T-helper 22 cell (primary cell): ENCODE measurements around the gene SYT1.
"Not testable (repeated sequence)": the region's sequence is repeated elsewhere in the genome, so short reads cannot be mapped to it uniquely, and the experiment has no call there.

Experiments
- DNase-seq: peaks from one replicate; pipeline ENCODE4 v3.0.0-alpha.2; 2020; ENCODE audit warnings: low read depth

SYT1 gene

DNA sequence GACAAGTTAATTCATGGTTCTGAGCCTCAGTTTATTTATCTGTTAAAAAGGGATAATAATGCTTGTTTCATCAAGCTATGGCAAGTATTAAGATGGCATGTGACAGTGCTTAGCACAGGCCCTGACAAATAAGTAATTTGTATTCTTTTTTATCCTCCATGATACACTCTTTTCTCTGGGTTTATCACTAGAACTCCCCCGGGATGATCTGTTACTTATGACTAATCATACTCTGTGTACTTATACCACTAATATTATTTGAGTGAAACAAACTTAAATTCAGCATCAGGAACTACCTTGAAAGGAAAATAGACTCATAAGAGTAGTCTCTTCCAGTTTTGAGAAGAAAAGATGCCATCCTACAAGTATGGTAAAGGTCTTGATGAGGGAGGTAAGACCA lies 542.4 kb downstream of the SYT1 start:
- no peak for DNase-seq

DNA sequence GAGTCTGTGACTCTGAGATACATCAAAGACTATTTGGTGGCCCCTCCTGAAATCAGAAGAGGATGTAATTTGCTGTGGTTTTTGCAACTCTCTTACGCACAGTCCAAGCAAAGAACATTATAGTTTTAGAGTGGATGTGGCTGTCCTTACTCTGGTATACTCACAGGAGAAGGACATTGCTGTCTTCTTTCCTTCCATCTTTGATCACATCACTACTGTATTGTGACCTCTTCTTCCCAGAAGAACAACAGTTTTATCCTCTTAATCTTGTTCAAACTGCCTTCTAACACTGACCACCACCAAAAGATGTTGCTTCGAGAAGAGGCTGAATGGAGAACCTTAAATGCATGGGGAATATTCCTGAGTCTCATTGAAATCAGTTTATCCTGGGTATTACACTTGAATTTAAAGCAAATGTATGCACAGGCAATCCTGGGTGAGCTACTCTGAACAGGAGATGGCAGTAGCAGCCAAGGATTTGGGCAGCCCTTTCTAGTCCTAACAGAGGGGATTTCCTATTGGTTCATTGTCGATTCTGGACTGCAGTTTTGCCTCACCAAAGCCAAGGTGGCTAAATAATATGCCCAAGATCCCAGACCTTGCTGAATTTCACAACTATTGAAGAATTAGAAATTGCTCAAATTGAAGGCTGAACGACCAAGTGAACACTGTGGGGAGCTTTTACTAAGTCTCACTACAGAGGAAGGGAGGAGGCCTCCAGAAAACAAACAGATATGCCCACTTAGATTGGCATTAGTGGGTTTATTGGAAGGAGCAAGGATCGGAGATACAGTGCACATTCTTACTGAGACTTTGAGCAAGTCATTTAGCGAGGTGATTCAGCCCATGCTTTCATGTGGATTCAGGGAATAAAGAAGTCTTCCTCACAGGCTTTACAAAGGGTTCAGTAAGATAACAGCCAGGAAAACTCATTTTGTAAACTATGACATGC lies 543.4 kb downstream of the SYT1 start:
- no peak for DNase-seq

DNA sequence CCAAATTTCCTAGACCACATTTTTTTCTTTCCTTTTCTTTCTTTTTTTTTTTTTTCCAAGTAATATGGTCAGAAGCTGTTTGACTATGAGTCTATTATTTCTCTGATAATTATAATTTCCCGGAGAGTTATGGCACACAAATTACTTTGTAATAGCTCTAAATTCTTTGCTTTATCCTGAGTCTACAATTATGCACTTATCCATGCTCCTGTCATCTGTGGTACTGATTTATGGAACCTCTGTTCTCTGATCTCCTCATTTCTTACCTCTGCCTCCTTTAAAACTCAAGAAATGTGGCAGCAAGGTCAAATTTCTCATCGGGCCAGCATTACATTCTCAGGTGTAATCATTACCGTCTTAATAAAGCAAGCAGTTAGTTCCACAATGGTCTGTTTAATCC lies 544.1 kb downstream of the SYT1 start:
- no peak for DNase-seq

DNA sequence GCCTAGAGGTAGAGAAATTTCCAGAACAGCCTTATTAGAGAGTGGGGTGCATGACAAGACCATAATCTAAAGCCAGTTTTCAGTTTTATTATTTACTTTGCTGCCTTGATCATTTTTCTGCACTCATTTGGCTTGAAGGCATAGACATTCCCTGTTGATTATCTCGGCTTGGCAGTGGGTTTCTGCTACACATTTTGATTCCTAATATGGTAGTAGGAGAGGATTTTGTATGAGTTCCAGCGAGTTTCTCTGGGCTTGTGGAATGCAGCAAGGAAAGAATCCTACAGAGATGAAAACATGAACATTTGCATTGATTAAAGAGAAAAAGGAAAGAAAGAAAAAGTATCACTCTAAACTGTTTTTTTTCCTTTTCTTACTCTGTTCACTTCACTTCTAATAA lies 545.0 kb downstream of the SYT1 start:
- DNase-seq: no peak

DNA sequence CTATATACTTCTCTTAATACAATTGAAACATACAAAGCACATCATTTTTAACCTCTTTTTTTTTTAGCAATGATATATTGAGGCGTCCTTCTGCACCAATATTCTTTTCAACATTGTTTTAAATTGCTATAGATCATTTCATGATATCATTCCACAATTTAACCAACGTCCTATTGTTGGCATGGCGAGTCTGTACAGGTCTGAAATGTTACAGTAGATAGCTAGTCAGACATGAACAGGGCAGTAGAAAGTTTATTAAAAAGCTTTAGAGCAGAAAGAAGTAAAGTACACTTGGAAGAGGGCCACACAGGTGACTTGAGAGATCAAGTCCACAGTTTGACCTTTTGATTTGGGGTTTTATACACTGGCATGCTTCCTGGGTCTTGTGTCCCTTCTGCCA lies 547.2 kb downstream of the SYT1 start:
- DNase-seq: no peak

DNA sequence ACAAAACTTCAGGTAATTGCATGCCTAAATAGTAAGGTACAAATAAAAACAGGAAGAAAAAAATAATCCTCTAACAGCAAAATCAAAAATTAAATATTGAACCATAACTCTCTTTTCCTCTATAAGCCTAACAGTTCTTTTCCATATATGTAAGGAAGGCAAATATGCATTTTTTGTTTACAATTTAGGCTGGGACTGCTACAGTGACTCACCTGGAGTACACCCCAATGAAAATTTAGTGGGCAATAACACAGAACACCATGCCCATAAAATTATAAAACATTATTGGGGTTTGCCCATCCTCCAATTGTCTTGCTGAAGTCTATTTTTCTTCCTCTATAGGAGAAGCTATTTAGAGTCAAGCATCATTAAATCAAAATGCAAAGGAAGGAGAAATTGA lies 549.2 kb downstream of the SYT1 start:
- no peak for DNase-seq

DNA sequence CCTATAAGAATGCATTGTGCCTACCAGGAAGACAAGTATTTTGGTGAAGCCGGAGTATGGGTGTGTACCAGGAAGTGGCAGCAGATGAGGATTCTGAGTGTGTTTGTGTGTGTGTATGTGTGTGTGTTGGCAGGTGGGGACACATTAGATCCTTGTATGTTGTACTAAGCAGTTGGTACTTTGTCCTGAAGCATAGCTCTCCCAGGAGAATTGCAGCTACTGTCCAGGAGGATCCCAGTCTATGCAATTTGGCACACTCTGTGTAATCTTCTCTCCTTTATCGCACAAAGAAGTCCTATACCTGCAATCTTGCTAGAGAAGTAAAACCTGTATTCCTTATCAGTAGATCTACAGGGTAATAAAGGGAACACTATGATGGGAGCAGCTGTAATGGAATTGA lies 549.7 kb downstream of the SYT1 start:
- DNase-seq: no peak

DNA sequence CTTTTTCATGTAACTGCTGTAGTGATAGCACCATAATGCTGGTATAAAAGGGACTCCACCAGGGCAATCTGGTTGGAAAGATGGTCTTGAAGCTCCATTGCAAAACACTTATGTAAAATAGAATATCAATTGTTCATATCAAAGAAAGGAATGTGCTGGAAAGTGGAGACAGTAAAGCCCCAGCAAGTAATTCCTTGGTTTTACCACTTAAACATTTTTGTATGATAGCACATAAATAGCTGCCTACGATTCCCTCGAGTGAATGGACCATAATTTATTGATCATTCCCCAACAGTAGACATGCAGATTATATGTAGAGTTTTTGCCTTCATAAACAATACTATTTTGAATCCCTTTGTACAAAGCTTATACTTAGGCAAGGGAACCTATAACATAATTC lies 550.7 kb downstream of the SYT1 start:
- DNase-seq: no peak

DNA sequence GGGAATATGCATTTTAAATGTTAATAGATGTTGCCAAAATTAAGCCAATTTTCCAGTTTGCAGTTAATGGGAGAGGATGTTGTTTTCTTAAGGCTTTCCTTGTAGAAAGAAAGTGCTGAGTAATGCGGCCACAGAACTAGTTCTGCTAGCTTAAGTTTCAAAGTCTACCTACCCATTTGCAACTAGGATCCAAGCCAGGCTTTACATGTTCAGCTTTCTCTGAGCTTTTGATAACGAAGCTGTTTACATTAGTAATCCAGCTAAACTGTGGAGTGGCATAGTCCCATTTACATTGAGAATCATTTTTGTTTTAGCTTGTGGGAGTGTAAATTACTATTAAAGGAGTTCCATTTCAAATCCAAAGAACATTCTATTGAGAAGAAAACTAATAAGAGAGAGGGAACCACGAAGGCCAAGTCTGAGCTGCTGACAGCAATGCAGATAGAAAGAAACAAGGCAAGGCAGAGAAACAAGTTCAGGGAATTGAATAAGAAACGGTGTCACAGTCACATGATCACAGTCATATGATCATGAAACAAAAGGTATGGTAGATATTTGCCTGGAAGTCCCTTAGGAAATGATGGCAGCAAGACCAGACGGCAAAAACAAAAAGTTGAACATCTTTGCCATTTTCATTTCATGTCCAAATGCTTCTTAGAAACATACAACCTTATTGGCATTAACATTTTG lies 551.3 kb downstream of the SYT1 start:
- DNase-seq: no peak

DNA sequence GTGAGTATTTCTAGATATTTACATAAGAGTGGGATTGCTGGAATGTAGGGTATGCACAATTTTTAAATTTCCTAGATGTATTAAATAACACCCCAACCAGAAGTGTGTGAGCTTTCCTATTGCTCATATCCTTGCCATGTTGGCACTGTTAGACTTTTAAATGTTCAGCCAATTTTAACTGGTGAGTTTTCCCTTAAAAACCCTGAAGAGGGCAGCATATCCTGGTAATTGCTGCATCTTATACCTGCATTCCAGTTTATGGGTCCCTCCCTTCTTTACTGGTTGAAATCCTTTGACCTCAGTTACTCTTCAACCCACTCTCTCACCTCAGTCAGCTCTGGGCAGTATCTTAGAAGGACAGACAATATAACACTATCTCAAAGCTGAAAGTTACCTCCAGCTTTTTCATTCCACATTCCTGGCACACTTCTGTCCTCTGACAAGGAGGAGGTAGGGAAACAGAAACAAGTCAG lies 555.6 kb downstream of the SYT1 start:
- DNase-seq: no peak

DNA sequence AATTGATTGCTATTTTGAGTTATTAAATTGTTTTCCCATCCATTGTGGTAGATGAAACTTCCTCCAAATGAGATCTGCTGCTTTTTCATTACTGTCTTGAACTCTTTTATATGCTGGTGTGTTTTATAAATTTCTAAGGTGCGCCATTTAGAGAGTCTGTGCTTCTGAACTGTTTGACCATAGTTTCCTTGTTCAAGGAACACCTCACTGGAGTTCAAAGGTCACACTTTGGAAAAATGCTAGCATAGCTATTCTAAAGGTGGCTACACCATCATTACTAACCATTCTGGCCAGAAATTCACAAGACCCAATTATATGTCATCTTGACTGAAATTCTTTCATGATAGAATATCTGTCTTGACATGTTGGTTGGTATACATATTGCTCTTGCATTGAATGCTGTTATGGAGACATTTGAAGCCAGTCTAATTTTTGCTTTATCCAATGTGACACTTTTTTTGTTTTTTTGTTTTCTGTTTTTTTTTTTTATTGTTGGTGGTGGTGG lies 556.7 kb downstream of the SYT1 start:
- no peak for DNase-seq

DNA sequence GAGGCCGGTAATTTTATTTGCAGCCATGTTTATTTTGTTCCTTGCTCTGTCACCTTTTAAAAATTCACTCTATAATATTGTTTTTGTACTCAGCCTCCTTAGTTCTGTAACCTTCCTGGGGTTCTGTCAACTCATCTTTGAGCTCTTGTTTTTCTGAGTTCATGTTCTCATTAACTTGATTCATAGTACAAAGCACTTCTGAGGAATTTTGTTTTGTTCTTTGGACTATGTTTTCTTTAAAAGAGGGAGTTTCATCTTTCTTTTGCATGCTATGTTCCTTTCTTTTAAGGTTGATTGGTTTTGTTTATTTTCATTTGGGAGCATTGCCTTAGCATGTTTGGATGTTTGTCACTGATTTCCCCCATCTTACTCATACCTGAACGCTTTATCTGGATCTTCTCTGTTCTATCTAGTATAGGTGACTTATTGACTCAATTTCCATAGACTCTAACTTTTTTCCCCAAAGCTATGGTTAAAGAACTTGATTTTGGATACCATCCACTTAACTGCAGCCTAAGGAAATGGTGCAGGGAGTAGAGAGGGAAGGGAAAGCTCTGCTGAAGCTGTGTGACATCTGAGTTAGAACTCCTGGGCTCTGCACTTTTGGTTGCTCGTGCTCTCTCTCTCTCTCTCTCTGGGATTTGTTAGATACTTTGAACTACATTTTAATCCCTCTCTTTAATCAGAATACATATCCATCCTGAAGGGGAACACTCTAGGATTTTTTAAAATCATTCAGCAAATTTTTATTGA lies 557.7 kb downstream of the SYT1 start:
- DNase-seq: no peak

DNA sequence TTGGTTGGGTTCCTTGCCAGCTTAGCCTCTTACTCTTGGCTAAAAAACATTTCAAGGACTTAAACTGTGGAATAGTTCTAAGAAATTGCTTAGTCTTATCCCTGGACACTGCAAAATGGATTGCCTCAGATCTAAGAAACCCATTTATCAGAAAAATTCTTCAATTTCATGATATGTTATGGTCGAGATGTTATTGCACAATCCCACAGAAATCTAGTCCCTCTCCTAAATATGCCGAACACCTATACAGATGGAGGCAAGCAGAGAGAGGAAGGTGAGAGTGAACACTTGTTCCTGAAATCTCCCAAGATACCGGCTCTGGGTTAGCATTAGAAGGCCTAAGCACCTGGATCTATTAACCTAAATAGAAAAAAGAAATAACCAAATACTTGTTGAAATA lies 559.0 kb downstream of the SYT1 start:
- no peak for DNase-seq

DNA sequence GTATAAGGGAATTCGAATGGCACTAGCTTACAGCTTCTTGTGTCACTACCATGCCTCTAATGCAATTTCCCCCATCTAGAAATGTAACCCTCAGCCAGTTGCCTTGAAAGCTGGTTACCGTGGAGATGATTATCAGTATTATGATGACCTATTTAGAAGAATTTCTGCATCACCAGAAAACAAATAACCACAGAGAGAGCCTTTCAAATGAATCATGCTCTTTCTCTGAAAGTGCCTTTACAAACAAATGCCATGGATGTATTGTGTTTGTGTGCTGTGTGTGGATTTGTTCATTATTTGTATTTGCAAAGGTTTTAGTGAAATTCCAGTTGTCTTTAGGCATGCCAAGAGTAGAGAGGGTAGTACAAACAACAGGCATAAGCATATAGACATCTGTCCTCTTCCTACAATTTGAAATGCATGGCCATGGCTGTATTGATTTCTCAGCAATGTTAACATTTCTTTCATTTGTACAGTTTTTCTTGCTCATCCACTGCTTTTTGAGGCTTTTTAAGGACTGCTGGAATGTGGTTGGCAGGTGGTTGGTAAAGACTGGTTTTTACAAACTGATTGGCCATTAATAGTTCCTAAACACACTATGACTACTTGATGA lies 559.6 kb downstream of the SYT1 start:
- DNase-seq: no peak

DNA sequence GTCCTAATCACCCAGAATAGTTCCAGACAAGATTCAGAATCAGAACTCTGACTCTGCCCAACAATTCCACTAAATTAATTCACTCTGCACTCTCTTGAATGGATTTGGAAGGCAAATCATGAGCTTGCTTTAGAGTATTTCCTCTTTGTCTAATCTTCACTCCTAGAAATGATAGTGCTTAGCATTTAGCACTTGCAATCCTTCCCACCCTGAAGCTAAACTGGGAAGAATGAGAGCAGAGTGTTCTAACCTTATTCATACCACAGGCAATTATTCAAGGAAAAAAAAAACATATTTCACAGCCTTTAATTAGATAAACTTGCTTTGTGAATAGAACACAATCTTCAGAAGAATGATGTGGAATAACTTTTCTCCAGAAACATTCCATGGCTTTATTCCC lies 561.5 kb downstream of the SYT1 start:
- DNase-seq: no peak

DNA sequence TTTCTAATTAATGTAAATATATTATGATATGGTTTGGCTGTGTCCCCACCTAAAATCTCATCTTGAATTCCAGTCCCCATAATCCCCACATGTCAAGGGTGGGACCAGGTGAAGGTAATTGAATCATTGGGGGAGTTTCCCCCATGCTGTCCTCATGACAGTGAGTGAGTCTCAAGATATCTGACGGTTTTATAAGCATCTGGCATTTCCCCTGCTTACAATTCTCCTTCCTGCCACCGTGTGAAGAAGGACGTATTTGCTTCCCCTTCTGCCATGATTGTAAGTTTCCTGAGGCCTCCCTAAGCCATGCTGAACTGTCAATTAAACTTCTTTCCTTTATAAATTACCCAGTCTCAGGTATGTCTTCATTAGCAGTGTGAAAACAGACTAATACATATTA lies 562.2 kb downstream of the SYT1 start:
- DNase-seq: not testable (repeated sequence)

DNA sequence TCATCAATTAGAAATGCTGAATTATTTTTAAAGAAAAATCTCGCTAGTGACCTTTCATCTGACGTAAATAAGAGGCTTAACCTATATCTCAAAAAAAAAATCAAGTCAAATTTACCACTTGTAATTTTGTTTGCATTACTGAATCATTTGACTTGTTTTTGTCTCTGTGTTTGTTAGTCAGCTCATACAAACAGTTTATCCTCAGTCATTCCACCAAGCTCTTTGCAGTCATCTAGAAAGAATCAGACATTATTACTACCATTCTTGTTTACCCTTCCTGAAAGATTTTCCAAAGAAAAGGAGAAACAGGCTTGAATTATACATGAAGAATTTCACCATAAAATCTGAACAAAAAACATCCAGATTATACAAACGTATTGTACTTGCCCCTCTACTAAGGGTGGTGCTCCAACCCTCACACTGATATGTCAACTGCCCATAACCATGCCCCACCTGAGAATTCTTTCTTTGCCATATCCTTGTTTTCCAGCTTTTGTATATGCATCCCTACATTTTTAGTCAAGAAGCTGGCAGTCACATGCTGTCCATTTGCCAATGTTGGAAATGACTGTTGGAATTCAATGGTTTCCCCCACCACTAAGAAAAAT lies 569.0 kb downstream of the SYT1 start:
- DNase-seq: no peak

DNA sequence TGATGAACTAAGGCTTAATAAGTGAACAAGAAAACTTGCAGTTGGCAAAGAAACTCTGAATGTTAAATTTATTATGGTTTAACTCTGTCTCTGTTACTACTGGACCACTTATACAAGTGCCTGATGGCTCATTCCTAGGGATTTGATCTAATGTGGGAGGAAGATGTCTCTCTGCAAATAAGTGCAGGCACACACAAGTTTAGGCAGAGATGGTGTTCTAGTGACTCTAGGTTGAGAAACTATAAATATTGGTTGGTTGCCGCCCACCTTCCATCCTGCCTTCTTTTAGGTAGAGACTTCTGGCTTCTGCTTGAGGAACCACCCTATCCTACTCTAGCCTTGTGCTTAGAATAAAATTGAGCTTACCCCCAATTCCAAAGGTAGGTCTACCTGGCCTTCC lies 570.0 kb downstream of the SYT1 start:
- DNase-seq: no peak

DNA sequence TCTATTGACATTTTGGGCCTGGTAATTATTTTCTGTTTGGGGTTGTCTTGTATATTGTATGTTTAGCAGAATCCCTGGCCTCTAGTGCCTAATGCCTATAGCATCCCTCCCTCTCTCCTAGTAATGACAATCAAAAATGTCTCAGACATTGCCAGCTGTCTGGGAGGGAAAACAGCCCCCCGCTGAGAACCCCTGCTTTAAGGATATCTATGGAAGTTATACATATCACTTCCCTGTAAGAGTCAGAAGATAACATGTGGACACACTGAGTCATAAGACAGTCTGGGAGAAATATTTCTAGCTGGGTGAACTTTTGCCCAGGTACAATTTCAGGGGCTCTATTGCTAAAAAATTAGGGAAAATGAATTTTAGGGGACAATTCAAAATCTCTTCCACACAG lies 571.2 kb downstream of the SYT1 start:
- no peak for DNase-seq

DNA sequence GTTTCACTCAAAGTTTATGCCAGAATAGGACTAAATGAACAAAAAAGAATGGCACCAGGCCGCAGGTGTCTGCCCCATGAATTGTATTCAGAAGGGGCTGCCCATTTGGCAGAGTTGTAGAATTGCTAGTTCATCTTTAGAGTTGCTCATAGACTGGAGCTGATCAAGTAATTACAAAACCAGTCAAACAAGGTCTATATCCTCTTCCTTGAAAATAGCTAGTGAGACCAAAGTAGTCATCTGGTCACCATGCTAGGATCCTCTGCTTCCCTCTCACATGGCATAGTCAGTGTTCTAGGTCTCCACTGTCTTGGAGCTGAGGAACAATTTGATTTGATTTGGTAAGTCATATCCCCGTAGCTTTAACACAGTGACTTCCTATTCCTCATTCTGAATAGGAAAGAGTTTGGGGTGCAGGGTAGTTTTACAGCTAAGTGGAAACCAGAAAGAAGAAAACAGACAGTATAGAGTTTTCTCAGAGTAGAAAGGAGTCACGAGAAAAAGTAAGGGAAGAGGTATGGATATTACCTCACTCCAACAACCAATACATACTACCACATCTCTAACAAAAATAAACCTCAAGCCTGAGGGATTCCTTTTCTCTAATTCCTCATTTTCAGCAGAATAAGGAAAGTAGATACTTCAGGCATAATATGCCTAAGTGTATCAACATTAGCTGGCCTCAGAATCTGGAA lies 574.1 kb downstream of the SYT1 start:
- no peak for DNase-seq
